ENCODE data around the gene TASP1.

Gene TASP1

GRCh38 chr20:13449868-13450434 is 188.8 kb downstream of the TASP1 start:
- TF ChIP-seq, protein P1, sequence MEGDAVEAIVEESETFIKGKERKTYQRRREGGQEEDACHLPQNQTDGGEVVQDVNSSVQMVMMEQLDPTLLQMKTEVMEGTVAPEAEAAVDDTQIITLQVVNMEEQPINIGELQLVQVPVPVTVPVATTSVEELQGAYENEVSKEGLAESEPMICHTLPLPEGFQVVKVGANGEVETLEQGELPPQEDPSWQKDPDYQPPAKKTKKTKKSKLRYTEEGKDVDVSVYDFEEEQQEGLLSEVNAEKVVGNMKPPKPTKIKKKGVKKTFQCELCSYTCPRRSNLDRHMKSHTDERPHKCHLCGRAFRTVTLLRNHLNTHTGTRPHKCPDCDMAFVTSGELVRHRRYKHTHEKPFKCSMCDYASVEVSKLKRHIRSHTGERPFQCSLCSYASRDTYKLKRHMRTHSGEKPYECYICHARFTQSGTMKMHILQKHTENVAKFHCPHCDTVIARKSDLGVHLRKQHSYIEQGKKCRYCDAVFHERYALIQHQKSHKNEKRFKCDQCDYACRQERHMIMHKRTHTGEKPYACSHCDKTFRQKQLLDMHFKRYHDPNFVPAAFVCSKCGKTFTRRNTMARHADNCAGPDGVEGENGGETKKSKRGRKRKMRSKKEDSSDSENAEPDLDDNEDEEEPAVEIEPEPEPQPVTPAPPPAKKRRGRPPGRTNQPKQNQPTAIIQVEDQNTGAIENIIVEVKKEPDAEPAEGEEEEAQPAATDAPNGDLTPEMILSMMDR (IDR thresholded peaks at IDR 0.05), result no peak

GRCh38 chr20:13447385-13448180 is 191.1 kb downstream of the TASP1 start:
- TF ChIP-seq, protein P1 (IDR thresholded peaks at IDR 0.05), result no peak

GRCh38 chr20:13443690-13444089 is 195.0 kb downstream of the TASP1 start:
- TF ChIP-seq, protein P1 (IDR thresholded peaks at IDR 0.05), result no peak

DNA sequence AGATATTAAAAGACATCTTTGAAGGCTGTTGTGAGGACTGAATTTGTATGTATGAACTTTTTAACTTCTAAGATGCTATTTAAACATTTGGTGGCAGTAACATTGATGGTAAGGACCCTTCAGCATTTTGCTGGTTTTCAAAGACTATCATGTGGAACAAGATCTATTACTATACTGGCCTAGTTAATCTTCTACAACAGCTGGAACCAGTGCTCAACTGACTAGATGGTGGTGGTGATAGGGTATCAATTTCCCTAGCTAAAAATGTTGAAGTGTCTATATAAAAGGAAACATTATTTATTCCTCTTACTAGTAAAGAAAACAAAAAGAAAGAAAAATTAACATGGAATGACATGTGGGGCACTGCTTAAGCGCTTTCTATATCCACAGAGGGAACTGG is 195.7 kb downstream of the TASP1 start:
- TF ChIP-seq, protein P1 (IDR thresholded peaks at IDR 0.05), result no peak

- TF ChIP-seq, protein P1 (IDR thresholded peaks at IDR 0.05), result no peak
Observed at GRCh38 chr20:13441388-13441787, 197.3 kb downstream of the TASP1 start.

DNA sequence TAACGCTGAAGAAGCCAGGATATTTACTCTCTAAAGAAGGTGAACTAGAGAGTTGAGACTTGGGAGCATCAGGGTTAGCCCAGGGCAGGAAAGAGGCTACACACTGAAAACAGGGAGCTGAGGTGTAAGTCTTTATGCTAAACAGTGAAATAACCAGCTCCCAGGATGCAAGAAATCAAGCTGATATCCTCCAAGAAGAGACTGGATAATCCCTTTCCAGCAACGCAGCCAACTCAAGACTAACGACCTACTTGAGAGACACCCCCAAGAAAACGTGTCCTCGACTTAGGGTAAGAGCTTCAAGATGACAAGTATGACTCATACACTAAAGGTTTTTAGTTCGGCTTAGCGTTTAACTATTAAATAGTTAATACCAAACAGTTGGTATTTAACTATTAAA is 202.2 kb downstream of the TASP1 start:
- TF ChIP-seq, protein P1 (IDR thresholded peaks at IDR 0.05), result no peak

GRCh38 chr20:13432126-13432525 is 206.6 kb downstream of the TASP1 start:
- TF ChIP-seq, protein P1 (IDR thresholded peaks at IDR 0.05), result no peak
